Measurements from ENCODE around the gene XCL1.

GRCh38 chr1:168565825-168566224 lies 10.6 kb upstream of the XCL1 start:
- no peak for TF ChIP-seq STAT1 (IDR thresholded peaks at IDR 0.05; ENCODE audit: unreplicated experiment)
- TF ChIP-seq CTCF (conservative IDR thresholded peaks at IDR 0.05; ENCODE audit: low read depth in 2 of 2): no peak
- no peak for TF ChIP-seq POLR2AphosphoS5 (IDR thresholded peaks at IDR 0.05; ENCODE audit: low read depth)
- TF ChIP-seq EZH2 (IDR thresholded peaks at IDR 0.05; ENCODE audit: low read depth, unreplicated experiment): no peak
- TF ChIP-seq CREB1 (CRISPR knock-in tag; IDR thresholded peaks at IDR 0.05; ENCODE audit: low read depth): no peak
- TF ChIP-seq REST (IDR thresholded peaks at IDR 0.05; ENCODE audit: unreplicated experiment): no peak
- no peak for TF ChIP-seq EZH2phosphoT487 (IDR thresholded peaks at IDR 0.05; ENCODE audit: unreplicated experiment)
- no peak for TF ChIP-seq NANOG (IDR thresholded peaks at IDR 0.05; ENCODE audit: borderline replicate concordance)
- no peak for TF ChIP-seq ETS1 (IDR thresholded peaks at IDR 0.05)

Measured in GM23338 (cell line).